Measurements from ENCODE around the gene AK5.

Gene AK5

DNA sequence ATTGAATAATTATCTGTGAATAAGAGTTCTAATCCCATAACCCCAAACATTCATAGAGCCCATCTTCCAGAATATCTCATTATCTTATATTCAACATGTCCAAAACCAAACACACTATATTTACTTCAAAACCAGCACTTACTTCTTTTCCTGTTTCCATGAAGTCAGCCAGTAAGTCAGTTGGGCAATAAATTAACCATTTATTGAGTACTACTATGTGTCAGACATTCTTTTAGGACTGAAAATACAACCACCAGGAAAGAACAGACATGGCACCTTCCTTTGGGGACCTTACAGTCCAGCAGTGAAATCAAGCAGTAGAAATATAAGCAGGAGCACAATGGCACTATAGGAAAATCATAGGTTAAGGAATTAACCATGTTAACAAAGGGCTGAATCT is 8.8 kb downstream of the AK5 start:
- TF ChIP-seq TAF1 (IDR thresholded peaks at IDR 0.05; ENCODE audit: borderline replicate concordance, insufficient read depth, low read length) (no peak), POLR2AphosphoS5 (IDR thresholded peaks at IDR 0.05; ENCODE audit: low read depth, low read length) (no peak), FOXP2 (optimal IDR thresholded peaks at IDR 0.05; ENCODE audit: borderline replicate concordance, extremely low read depth, extremely low read length, insufficient read depth) (no peak), SIN3A (IDR thresholded peaks at IDR 0.05; ENCODE audit: borderline replicate concordance, insufficient read depth, low read length) (no peak)
- TF ChIP-seq, protein P1, sequence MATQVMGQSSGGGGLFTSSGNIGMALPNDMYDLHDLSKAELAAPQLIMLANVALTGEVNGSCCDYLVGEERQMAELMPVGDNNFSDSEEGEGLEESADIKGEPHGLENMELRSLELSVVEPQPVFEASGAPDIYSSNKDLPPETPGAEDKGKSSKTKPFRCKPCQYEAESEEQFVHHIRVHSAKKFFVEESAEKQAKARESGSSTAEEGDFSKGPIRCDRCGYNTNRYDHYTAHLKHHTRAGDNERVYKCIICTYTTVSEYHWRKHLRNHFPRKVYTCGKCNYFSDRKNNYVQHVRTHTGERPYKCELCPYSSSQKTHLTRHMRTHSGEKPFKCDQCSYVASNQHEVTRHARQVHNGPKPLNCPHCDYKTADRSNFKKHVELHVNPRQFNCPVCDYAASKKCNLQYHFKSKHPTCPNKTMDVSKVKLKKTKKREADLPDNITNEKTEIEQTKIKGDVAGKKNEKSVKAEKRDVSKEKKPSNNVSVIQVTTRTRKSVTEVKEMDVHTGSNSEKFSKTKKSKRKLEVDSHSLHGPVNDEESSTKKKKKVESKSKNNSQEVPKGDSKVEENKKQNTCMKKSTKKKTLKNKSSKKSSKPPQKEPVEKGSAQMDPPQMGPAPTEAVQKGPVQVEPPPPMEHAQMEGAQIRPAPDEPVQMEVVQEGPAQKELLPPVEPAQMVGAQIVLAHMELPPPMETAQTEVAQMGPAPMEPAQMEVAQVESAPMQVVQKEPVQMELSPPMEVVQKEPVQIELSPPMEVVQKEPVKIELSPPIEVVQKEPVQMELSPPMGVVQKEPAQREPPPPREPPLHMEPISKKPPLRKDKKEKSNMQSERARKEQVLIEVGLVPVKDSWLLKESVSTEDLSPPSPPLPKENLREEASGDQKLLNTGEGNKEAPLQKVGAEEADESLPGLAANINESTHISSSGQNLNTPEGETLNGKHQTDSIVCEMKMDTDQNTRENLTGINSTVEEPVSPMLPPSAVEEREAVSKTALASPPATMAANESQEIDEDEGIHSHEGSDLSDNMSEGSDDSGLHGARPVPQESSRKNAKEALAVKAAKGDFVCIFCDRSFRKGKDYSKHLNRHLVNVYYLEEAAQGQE (IDR thresholded peaks at IDR 0.05; ENCODE audit: insufficient read depth in 1 of 2, low read depth in 2 of 2, low read length in 2 of 2), result no peak

DNA sequence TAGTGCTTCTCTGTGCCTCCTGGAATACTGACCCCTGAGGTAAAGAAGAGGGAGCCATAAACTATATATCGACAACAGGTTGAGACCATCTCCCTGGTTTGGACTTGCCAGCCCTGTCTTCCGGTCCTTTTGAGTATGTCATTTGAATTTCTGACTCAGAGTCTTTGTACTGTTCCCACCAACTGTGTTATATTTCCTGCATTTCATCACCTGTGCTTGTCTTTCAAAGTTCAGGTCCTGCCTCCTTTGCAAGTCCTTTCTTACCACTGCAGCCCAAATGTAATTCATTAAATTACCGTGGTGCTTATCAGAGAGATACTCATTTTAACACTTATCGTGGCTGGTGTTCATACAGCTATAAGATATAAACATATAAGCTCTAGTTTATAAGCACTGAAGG is 10.7 kb downstream of the AK5 start:
- no peak for TF ChIP-seq POLR2AphosphoS5 (IDR thresholded peaks at IDR 0.05; ENCODE audit: low read depth, low read length)
- TF ChIP-seq FOXP2 (optimal IDR thresholded peaks at IDR 0.05; ENCODE audit: borderline replicate concordance, extremely low read depth, extremely low read length, insufficient read depth), result no peak
- TF ChIP-seq, protein P1 (IDR thresholded peaks at IDR 0.05; ENCODE audit: insufficient read depth in 1 of 2, low read depth in 2 of 2, low read length in 2 of 2), result no peak
- TF ChIP-seq TAF1 (IDR thresholded peaks at IDR 0.05; ENCODE audit: borderline replicate concordance, insufficient read depth, low read length), result no peak
- no peak for TF ChIP-seq SIN3A (IDR thresholded peaks at IDR 0.05; ENCODE audit: borderline replicate concordance, insufficient read depth, low read length)

DNA sequence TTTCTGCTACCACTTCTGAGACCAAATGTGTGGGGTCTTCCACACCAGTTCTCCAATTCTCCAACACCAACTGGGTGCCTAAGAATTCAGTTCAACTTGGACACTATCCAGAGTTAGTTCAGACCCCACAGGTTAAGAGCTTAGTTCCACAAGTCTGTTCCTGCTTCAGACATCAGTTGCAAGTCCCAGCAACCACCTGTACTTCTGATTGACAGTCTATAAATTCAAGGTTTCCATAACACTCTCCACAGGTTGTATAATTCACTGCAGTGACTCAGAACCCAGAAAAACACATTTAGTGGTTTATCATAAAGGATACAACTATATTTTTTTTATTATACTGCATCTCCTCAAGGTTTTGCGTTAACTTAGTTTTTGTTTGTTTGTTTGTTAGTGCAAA is 18.7 kb downstream of the AK5 start:
- TF ChIP-seq SIN3A (IDR thresholded peaks at IDR 0.05; ENCODE audit: borderline replicate concordance, insufficient read depth, low read length) (no peak), FOXP2 (optimal IDR thresholded peaks at IDR 0.05; ENCODE audit: borderline replicate concordance, extremely low read depth, extremely low read length, insufficient read depth) (no peak), POLR2AphosphoS5 (IDR thresholded peaks at IDR 0.05; ENCODE audit: low read depth, low read length) (no peak)
- TF ChIP-seq, protein P1 (IDR thresholded peaks at IDR 0.05; ENCODE audit: insufficient read depth in 1 of 2, low read depth in 2 of 2, low read length in 2 of 2), result no peak

DNA sequence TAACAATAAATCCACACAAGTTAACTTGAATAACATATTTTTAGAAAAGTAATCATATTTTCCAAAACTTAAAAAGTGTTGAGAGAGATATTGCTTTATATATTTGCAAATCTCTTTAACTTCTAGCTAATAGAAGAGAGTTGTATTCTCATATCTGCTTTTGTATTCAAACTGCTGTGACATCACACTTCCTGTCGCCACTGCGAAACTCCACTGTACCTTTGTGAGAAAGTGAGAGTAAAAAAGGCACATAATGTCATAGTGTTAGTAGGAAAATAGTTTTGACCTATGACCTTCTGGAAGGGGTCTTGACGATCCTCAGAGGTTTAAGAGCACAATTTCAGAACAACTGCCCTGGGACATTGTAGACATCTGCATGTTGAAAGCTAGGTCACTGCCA is 21.6 kb downstream of the AK5 start:
- TF ChIP-seq FOXP2 (optimal IDR thresholded peaks at IDR 0.05; ENCODE audit: borderline replicate concordance, extremely low read depth, extremely low read length, insufficient read depth) (no peak), TAF1 (IDR thresholded peaks at IDR 0.05; ENCODE audit: borderline replicate concordance, insufficient read depth, low read length) (no peak), POLR2AphosphoS5 (IDR thresholded peaks at IDR 0.05; ENCODE audit: low read depth, low read length) (no peak), SIN3A (IDR thresholded peaks at IDR 0.05; ENCODE audit: borderline replicate concordance, insufficient read depth, low read length) (no peak)
- TF ChIP-seq, protein P1 (IDR thresholded peaks at IDR 0.05; ENCODE audit: insufficient read depth in 1 of 2, low read depth in 2 of 2, low read length in 2 of 2), result no peak
